ENCODE data around the gene RIMS4. TPM values are rescaled to one million over a fixed set of nuclear protein-coding genes. Genes with fewer than 3 reads are reported as not detected.

Gene RIMS4
- total RNA-seq, 4 donors from 2014 or later: 1.2 to 2.6 (median 1.9) TPM

GRCh38 chr20:44739942-44740341 lies 70.4 kb downstream of the RIMS4 start:
- Histone ChIP-seq H3K36me3 (no peaks in the 10 kb centered on the region), H3K4me1 (peaks cover 12 to 54% (median 37%) of the 10 kb centered on the region in 4 donors), H3K4me3 (no peak overlapping the region), H3K9me3 (no peaks in the 10 kb centered on the region), H3K27me3 (no peaks in the 10 kb centered on the region), H3K27ac (replicated peaks in 1 of 4) (no peak overlapping the region)
- no peak for TF ChIP-seq CTCF (IDR thresholded peaks at IDR 0.05)
- TF ChIP-seq POLR2AphosphoS5 (IDR thresholded peaks at IDR 0.05): no peak
- no peak for TF ChIP-seq EP300 (IDR thresholded peaks at IDR 0.05)
- TF ChIP-seq POLR2A (IDR thresholded peaks at IDR 0.05; ENCODE audit: low read depth): no peak
- 71% methylated on average over 2 of the region's 2 CpGs for WGBS
- DNase-seq (ENCODE audit: extremely low spot score): no peak
- intact Hi-C loops (cut with DNase I): loop anchor here (10.0 kb wide), 3 partner anchors 125 to 355 kb away; partner anchors contain the start of genes STK4 and TOMM34

- Histone ChIP-seq H3K9me3 (no peaks in the 10 kb centered on the region), H3K27me3 (no peaks in the 10 kb centered on the region), H3K4me3 (no peak overlapping the region), H3K4me1 (peaks cover 12 to 60% (median 35%) of the 10 kb centered on the region in 4 donors), H3K36me3 (no peaks in the 10 kb centered on the region), H3K27ac (replicated peaks in 1 of 4) (peak overlapping the region in 1 of 4 donors; percentile 20)
- 64% methylated on average over 7 of the region's 7 CpGs for WGBS
- TF ChIP-seq EP300 (IDR thresholded peaks at IDR 0.05) (no peak), POLR2AphosphoS5 (IDR thresholded peaks at IDR 0.05) (peak; percentile 22 to 46), POLR2A (IDR thresholded peaks at IDR 0.05; ENCODE audit: low read depth) (no peak), CTCF (IDR thresholded peaks at IDR 0.05) (no peak)
- intact Hi-C loops (cut with DNase I): loop anchor here (10.0 kb wide), 2 partner anchors 124 to 354 kb away; no protein-coding TSS in a partner anchor
- DNase-seq (ENCODE audit: extremely low spot score): no peak
Measured at GRCh38 chr20:44738813-44739477, 71.4 kb downstream of the RIMS4 start.

GRCh38 chr20:44737116-44737515 lies 73.2 kb downstream of the RIMS4 start:
- H3K4me1 ChIP-seq: peaks cover 14 to 63% (median 41%) of the 10 kb centered on the region in 4 donors

GRCh38 chr20:44736170-44737021 lies 74.0 kb downstream of the RIMS4 start:
- intact Hi-C loops (cut with DNase I): loop anchor here (10.0 kb wide), 2 partner anchors 122 to 352 kb away; no protein-coding TSS in a partner anchor
- Histone ChIP-seq H3K27me3 (no peaks in the 10 kb centered on the region), H3K9me3 (no peaks in the 10 kb centered on the region), H3K4me3 (no peak overlapping the region), H3K27ac (replicated peaks in 1 of 4) (peak overlapping the region in 3 of 4 donors; percentile 4 to 59 (median 59)), H3K36me3 (no peaks in the 10 kb centered on the region), H3K4me1 (peaks cover 18 to 63% (median 43%) of the 10 kb centered on the region in 4 donors)
- DNase-seq (ENCODE audit: extremely low spot score): no peak
- 59% methylated on average over 6 of the region's 6 CpGs for WGBS
- TF ChIP-seq CTCF (IDR thresholded peaks at IDR 0.05): no peak
- peak; percentile 30 to 48 for TF ChIP-seq POLR2AphosphoS5 (IDR thresholded peaks at IDR 0.05)

More at GRCh38 chr20:44737116-44737515, 73.2 kb downstream of the RIMS4 start:
- Histone ChIP-seq H3K27me3 (no peaks in the 10 kb centered on the region), H3K9me3 (no peaks in the 10 kb centered on the region), H3K4me3 (no peak overlapping the region), H3K27ac (replicated peaks in 1 of 4) (no peak overlapping the region), H3K36me3 (no peaks in the 10 kb centered on the region)
- TF ChIP-seq POLR2AphosphoS5 (IDR thresholded peaks at IDR 0.05): no peak
- TF ChIP-seq EP300 (IDR thresholded peaks at IDR 0.05): no peak
- no peak for TF ChIP-seq CTCF (IDR thresholded peaks at IDR 0.05)
- TF ChIP-seq POLR2A (IDR thresholded peaks at IDR 0.05; ENCODE audit: low read depth): no peak
- intact Hi-C loops (cut with DNase I): loop anchor here (10.0 kb wide), 2 partner anchors 122 to 352 kb away; no protein-coding TSS in a partner anchor
- no peak for DNase-seq (ENCODE audit: extremely low spot score)
- 99% methylated on average over 4 of the region's 4 CpGs for WGBS
